GDM1 (cell line): Measurements from ENCODE around the gene VSIR.

Source experiments
- DNase-seq: peaks from one replicate; lab custom pipeline; 2025; lab: John Stamatoyannopoulos, UW

The VSIR gene

GRCh38 chr10:71806704-71807556, 33.6 kb upstream of the VSIR start:
- no peak for DNase-seq

- no peak for DNase-seq
These were observed 32.7 kb upstream of the VSIR start for GRCh38 chr10:71805776-71806703.

- DNase-seq, result peak; percentile 87
These were observed 30.8 kb upstream of the VSIR start for GRCh38 chr10:71804077-71804476.

- DNase-seq, result no peak
These were observed 29.6 kb upstream of the VSIR start for GRCh38 chr10:71802715-71803488.

- no peak for DNase-seq
These were observed 28.9 kb upstream of the VSIR start for GRCh38 chr10:71802235-71802634.

GRCh38 chr10:71801361-71801760, 28.0 kb upstream of the VSIR start:
- peak; percentile 43 for DNase-seq

- DNase-seq, result no peak
These were observed 26.5 kb upstream of the VSIR start for GRCh38 chr10:71799608-71800453.

GRCh38 chr10:71799112-71799511, 25.8 kb upstream of the VSIR start:
- DNase-seq, result no peak

- no peak for DNase-seq
These were observed 24.9 kb upstream of the VSIR start for GRCh38 chr10:71798308-71798624.

GRCh38 chr10:71797533-71798307, 24.4 kb upstream of the VSIR start:
- DNase-seq, result peak; percentile 97

- DNase-seq, result peak; percentile 37
These were observed 23.6 kb upstream of the VSIR start for GRCh38 chr10:71796749-71797405.

GRCh38 chr10:71795248-71795647, 21.9 kb upstream of the VSIR start:
- DNase-seq, result no peak

GRCh38 chr10:71790749-71791440, 17.6 kb upstream of the VSIR start:
- no peak for DNase-seq

- DNase-seq, result no peak
These were observed 16.6 kb upstream of the VSIR start for GRCh38 chr10:71789871-71790270.

- no peak for DNase-seq
These were observed 15.6 kb upstream of the VSIR start for GRCh38 chr10:71788954-71789353.

- DNase-seq, result no peak
These were observed 11.5 kb upstream of the VSIR start for GRCh38 chr10:71784679-71785272.

GRCh38 chr10:71783917-71784678, 10.8 kb upstream of the VSIR start:
- DNase-seq, result no peak

GRCh38 chr10:71782917-71783490, 9.7 kb upstream of the VSIR start:
- DNase-seq, result peak; percentile 58
